Smooth muscle cell (in vitro differentiated cells): ENCODE measurements around the gene TRMT61A. TPM values are rescaled to one million over a fixed set of nuclear protein-coding genes. Genes with fewer than 3 reads are reported as not detected.

Experiments
- DNase-seq: peaks from one replicate; lab custom pipeline; 2025; ENCODE audit not compliant: unreplicated experiment; lab: John Stamatoyannopoulos, UW
- H2AFZ ChIP-seq: fragments of 200-600 bp; sonication (generic); 2 replicates; pipeline ENCODE4 v1.6.0; 2016; ENCODE audit warnings: antibody characterized with exemption, low read depth, mild to moderate bottlenecking
- H3F3A ChIP-seq: fragments of 200-600 bp; sonication (generic); 2 replicates; pipeline ENCODE4 v1.6.0; 2017; ENCODE audit warnings: antibody characterized with exemption, low read depth
- H3K27ac ChIP-seq: fragments of 200-600 bp; sonication (generic); 2 replicates; pipeline ENCODE4 v1.5.1; 2016; ENCODE audit warnings: low read depth, mild to moderate bottlenecking
- H3K27me3 ChIP-seq: fragments of 200-600 bp; sonication (generic); 2 replicates; pipeline ENCODE4 v1.6.1; 2016; ENCODE audit warnings: low read depth, mild to moderate bottlenecking
- H3K36me3 ChIP-seq: fragments of 200-600 bp; sonication (generic); 2 replicates; pipeline ENCODE4 v1.5.1; 2016; ENCODE audit warnings: low read depth
- H3K4me1 ChIP-seq: fragments of 200-600 bp; sonication (generic); 2 replicates; pipeline ENCODE4 v1.5.1; 2016; ENCODE audit warnings: low read depth
- H3K4me2 ChIP-seq: fragments of 200-600 bp; sonication (generic); 2 replicates; pipeline ENCODE4 v1.6.0; 2016; ENCODE audit warnings: mild to moderate bottlenecking
- H3K4me3 ChIP-seq: fragments of 200-600 bp; sonication (generic); 2 replicates; pipeline ENCODE4 v1.5.1; 2016; ENCODE audit warnings: mild to moderate bottlenecking
- H3K79me2 ChIP-seq: fragments of 200-600 bp; sonication (generic); 2 replicates; pipeline ENCODE4 v1.6.0; 2016; ENCODE audit warnings: low read depth, mild to moderate bottlenecking
- H3K9ac ChIP-seq: fragments of 200-600 bp; sonication (generic); 2 replicates; pipeline ENCODE4 v1.6.0; 2016; ENCODE audit warnings: low read depth
- H3K9me3 ChIP-seq: fragments of 200-600 bp; sonication (generic); replicated peaks from 2 replicates; pipeline ENCODE4 v1.5.1; 2016; ENCODE audit warnings: low read depth
- H4K20me1 ChIP-seq: fragments of 200-600 bp; sonication (generic); 2 replicates; pipeline ENCODE4 v1.6.0; 2016; ENCODE audit warnings: low read depth
- WGBS: methylation state at CpG from one replicate; pipeline ENCODE4 v1.1.7; 2016; ENCODE audit warnings: low lambda C conversion rate; 5-methylcytosine and 5-hydroxymethylcytosine counted together
- polyA plus RNA-seq: library from polyadenylated mRNA; unstranded; fragments of >200 nt; fragmentation: Nextera tagmentation; extraction: Ambion mirVana; gene quantifications from 2 replicates; pipeline ENCODE4 v1.2.1, GENCODE V29; 2016
- total RNA-seq: library from RNA; depleted of rRNA; stranded (reverse); fragments of >200 nt; gene quantifications from 2 replicates; pipeline ENCODE4 v1.2.3, GENCODE V29; 2014
- TF ChIP-seq, protein P1 (sequence below): fragments of 200-600 bp; sonication (generic); IDR thresholded peaks from 2 replicates; pipeline ENCODE4 v1.5.1; 2017; ENCODE audit warnings: borderline replicate concordance, mild to moderate bottlenecking, antibody characterized with exemption; ENCODE audit not compliant: insufficient read depth, poor library complexity, severe bottlenecking

Gene TRMT61A
- total and polyA plus RNA-seq, 2 experiments from 2014 or later, result 3.7 to 6.7 TPM

GRCh38 chr14:103562429-103563225 lies 33.6 kb downstream of the TRMT61A start, which contains the start of the genes BAG5 and COA8:
Gene BAG5 (minus strand): TSS chr14:103562657. CDS start chr14:103561164, 1,493 bp downstream.
Gene COA8 (plus strand): TSS chr14:103562960. CDS start chr14:103563002, 42 bp downstream.
- Histone ChIP-seq H3K27ac (peak within 1 kb of the TSS; percentile 97), H3K36me3 (no peaks in the 10 kb centered on the region), H3K9ac (peak within 1 kb of the TSS; percentile 94), H3F3A (peaks cover 13% of the 10 kb centered on the region), H3K79me2 (peaks cover 94% of the 10 kb centered on the region), H3K4me2 (peak within 1 kb of the TSS; percentile 90), H3K9me3 (no peaks in the 10 kb centered on the region), H4K20me1 (peaks cover 67% of the 10 kb centered on the region), H3K4me3 (peak within 1 kb of the TSS; percentile 82), H2AFZ (peak within 1 kb of the TSS; percentile 89), H3K4me1 (peaks cover 19% of the 10 kb centered on the region), H3K27me3 (no peaks in the 10 kb centered on the region)
- under 1% methylated on average over 73 of the region's 109 CpGs for WGBS
- TF ChIP-seq, protein P1, sequence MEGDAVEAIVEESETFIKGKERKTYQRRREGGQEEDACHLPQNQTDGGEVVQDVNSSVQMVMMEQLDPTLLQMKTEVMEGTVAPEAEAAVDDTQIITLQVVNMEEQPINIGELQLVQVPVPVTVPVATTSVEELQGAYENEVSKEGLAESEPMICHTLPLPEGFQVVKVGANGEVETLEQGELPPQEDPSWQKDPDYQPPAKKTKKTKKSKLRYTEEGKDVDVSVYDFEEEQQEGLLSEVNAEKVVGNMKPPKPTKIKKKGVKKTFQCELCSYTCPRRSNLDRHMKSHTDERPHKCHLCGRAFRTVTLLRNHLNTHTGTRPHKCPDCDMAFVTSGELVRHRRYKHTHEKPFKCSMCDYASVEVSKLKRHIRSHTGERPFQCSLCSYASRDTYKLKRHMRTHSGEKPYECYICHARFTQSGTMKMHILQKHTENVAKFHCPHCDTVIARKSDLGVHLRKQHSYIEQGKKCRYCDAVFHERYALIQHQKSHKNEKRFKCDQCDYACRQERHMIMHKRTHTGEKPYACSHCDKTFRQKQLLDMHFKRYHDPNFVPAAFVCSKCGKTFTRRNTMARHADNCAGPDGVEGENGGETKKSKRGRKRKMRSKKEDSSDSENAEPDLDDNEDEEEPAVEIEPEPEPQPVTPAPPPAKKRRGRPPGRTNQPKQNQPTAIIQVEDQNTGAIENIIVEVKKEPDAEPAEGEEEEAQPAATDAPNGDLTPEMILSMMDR, result no peak
- DNase-seq, result peak; percentile 89

GRCh38 chr14:103563226-103563620 lies 34.2 kb downstream of the TRMT61A start:
- Histone ChIP-seq H2AFZ (peak overlapping the region; percentile 89), H3K9ac (peak overlapping the region; percentile 94), H3K79me2 (peaks cover 95% of the 10 kb centered on the region), H3K4me3 (peak overlapping the region; percentile 82), H3K9me3 (no peaks in the 10 kb centered on the region), H4K20me1 (peaks cover 67% of the 10 kb centered on the region), H3K27ac (peak overlapping the region; percentile 97), H3K27me3 (no peaks in the 10 kb centered on the region), H3K36me3 (no peaks in the 10 kb centered on the region), H3K4me1 (peaks cover 19% of the 10 kb centered on the region), H3K4me2 (peak overlapping the region; percentile 90), H3F3A (peaks cover 13% of the 10 kb centered on the region)
- TF ChIP-seq, protein P1, result no peak
- WGBS, result 2% methylated on average over 22 of the region's 22 CpGs
- no peak for DNase-seq

DNA sequence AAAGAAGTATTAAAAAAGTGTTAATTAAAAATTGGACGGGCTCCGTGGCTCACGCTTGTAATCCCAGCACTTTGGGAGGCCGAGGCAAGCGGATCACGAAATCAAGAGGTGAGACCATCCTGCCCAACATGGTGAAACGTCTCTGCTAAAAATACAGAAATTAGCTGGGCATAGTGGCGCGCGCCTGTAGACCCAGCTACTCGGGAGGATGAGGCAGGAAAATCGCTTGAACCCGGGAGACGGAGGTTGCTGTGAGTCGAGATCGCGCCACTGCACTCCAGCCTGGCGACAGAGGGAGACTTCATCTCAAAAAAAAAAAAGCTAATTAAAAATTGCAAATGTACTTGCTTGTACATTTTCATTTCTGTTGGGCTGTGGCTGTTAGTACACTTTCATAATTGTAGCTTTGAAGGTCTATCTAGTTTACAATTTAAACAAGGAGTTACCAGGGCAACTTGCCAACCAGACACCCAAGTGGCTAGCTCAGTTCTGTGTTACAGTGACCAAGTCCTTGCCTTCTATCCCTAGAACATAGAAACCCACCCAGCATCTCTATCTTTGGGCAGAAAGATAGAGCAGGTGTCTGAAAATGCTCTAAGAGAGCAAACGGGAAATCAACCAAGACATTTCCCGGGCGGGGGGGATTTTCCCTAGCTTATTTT lies 35.0 kb downstream of the TRMT61A start:
- peaks cover 65% of the 10 kb centered on the region for H4K20me1 ChIP-seq
- H3K9ac ChIP-seq, result peak overlapping the region; percentile 94
- H3K27ac ChIP-seq, result no peak overlapping the region
- TF ChIP-seq, protein P1, result no peak
- H3K79me2 ChIP-seq, result peaks cover 89% of the 10 kb centered on the region
- peaks cover 12% of the 10 kb centered on the region for H3F3A ChIP-seq
- no peaks in the 10 kb centered on the region for H3K9me3 ChIP-seq
- H3K4me2 ChIP-seq, result peak overlapping the region; percentile 90
- peak overlapping the region; percentile 82 for H3K4me3 ChIP-seq
- DNase-seq, result no peak
- H3K36me3 ChIP-seq, result no peaks in the 10 kb centered on the region
- no peak overlapping the region for H2AFZ ChIP-seq
- H3K4me1 ChIP-seq, result peaks cover 19% of the 10 kb centered on the region
- WGBS, result 74% methylated on average over 21 of the region's 21 CpGs
- no peaks in the 10 kb centered on the region for H3K27me3 ChIP-seq
